GM19193 (cell line): ENCODE results near the gene NET1.

ENCODE experiments used
- POLR2A ChIP-seq: IDR thresholded peaks from 4 replicates; pipeline ENCODE4 v1.6.1; 2011; ENCODE audit not compliant: insufficient read depth, insufficient read length; ENCODE audit errors: extremely low read depth

NET1 gene

DNA sequence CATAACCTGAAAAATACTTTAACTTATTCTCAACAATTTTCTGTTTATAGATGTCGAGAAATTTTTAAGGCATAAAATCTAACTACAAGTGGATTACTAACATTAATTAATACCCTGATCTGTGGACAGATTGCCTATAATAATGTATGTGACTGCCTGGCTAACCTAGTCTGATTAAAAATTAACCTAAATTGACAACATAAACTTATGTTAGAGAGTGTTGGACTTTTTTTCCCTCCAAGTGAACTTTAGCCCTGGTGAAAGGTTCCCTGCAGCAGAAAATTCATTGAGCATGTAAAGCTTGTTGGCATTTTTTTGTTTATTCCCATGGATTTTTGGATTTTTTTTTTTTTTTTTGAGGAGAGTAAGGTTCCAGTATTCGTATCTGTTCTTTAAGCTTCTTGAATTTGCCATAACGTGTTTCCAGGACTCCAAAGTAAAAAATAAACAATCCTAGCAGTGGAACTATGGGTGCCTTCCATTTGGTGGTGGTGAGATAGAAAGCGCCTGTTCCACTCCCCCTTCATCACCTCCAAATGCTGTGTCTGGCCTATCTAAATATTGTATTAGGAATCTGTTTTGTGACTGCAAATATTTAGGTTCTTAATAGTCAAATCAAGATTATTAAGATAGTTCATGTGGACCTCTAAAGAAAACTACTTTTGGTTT is 36.1 kb downstream of the NET1 start:
- TF ChIP-seq POLR2A = no peak

DNA sequence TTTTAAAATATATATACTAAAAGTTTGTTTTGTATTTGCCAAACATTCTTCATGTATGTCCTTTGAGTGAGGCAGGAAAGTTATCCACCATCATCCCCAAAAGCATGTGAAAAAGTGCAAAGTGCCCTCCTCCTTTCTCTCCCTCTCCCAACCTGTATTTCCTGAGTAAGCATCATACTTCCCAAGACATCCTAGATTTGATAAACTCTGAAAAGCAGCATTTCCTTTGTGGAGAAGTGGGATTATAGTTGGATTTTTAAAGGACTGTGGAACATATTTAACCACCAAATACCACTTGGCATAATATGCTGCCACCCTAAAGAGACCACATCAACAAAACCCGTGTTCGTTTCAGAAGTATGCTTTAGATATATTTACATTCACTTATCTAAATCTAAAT is 36.9 kb downstream of the NET1 start:
- no peak for TF ChIP-seq POLR2A

DNA sequence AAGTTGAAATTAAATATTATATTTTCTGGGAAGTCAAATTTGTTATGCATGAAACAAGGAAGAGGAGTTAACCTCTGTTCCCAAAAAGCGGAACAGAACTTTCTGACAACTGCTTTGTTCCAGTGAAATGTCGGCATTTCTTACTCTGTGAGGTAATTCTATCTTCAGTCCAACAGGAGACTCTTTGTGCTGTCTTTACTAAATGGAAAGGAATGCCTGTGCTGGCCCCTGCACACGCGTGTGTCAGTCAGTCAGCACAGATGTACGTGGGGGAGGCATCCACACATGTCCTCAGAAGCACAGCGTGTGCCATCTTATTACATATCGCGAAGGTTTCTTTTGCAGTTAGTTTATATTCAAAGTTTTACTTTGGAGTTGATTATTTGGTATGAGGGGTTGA is 37.5 kb downstream of the NET1 start:
- TF ChIP-seq POLR2A = no peak

- no peak for TF ChIP-seq POLR2A
Observed at GRCh38 chr10:5450605-5451384, 38.4 kb downstream of the NET1 start.

DNA sequence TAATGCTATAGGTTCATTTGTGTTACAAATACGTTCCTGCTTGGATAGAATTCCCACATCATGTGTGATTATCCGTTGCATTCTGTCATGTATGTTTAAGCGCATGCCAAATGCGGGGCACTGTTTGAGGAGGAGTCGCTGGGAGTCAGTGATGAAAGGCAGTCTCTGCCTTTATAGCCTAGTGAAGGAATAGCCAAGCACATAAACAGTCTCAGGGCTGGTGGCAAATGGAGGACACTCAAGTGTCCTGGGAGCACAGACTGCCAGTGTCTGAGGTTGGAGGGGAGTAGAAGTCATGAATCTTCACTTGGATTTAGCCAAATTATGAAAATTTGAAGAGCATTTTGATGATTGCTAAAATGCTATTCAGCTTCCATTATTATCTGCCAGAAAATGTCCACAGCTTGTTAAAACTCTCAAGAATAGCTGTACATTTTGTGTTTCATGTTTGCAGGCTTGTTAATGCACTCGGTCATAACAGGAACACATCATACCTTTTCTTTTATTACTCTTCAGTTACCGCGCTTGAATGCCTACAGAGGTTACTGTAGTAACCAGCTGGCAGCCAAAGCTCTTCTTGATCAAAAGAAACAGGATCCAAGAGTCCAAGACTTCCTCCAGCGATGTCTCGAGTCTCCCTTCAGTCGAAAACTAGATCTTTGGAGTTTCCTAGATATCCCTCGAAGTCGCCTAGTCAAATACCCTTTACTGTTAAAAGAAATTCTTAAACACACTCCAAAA is 41.6 kb downstream of the NET1 start:
- no peak for TF ChIP-seq POLR2A

DNA sequence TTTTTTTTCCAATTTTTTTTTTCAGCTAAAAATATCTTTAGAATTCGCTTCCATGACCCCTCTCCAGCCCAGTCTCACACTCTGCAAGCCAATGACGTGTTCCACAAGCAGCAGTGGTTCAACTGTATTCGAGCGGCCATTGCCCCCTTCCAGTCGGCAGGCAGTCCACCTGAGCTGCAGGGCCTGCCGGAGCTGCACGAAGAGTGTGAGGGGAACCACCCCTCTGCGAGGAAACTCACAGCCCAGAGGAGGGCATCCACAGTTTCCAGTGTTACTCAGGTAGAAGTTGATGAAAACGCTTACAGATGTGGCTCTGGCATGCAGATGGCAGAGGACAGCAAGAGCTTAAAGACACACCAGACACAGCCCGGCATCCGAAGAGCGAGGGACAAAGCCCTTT is 44.2 kb downstream of the NET1 start:
- no peak for TF ChIP-seq POLR2A

GRCh38 chr10:5457741-5458140 is 45.4 kb downstream of the NET1 start:
- no peak for TF ChIP-seq POLR2A

GRCh38 chr10:5458425-5458824 is 46.1 kb downstream of the NET1 start:
- no peak for TF ChIP-seq POLR2A

GRCh38 chr10:5458949-5459747 is 46.8 kb downstream of the NET1 start:
- TF ChIP-seq POLR2A = no peak

DNA sequence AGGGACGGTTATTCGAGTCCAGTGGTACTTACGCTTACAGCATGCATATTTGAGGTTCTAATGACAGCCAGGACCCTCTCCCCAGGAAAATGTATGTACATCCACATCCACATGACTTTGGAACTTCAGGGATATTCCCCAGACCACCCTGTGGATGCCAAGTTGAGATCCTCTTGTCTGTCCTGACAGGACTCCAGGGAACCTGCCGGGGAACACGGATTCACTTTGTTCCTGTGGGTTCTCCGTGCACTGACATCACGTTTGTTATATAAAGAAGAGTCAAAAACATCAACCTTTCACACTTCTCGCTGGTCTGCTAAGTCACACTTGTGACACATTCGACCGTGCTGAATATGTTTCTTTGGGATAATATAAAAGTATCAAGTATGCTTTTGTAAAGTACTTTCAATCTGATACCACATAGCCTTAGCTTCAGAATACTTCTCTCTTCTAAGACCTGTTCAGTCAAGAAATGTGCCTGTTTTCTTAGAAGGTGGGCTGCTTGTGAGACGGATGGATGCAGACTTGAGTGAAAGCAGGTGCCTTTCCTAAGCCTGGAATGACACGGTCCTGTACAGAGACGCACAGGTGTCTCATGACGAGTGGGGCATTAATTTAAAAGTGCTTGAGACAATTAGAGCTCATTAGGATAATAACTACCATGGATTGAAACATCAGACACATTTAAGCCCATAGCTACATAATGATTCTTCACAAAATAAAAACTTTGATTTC is 48.3 kb downstream of the NET1 start:
- no peak for TF ChIP-seq POLR2A

- no peak for TF ChIP-seq POLR2A
Observed at GRCh38 chr10:5461203-5461588, 48.8 kb downstream of the NET1 start.

GRCh38 chr10:5461914-5462840 is 49.8 kb downstream of the NET1 start:
- no peak for TF ChIP-seq POLR2A

DNA sequence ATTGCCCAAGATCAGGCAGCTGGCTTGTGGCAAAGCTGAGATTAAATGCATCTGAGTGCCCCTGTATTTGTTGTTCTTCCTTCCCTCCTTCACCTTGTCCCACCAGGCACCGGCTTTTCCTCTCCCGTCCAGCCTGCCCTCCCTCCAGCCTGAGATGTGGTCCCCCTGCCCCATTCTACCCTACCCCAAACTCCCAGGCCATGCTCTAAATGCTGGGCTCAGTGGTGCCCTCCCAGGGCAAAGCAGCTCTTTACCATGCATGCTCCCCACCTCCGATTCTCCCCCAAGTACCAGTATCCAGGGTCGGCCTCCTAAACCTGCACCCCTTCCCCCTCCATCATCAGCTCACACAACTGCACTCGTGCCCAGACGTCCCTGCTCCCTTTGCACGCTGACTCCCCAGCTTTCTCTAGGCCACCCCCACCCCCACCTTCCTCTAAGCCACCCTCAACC is 50.5 kb downstream of the NET1 start:
- no peak for TF ChIP-seq POLR2A
